AG04449 (cell line): Measurements from ENCODE around the gene TTK.

Source experiments
- CTCF ChIA-PET: fragments of 350-600 bp; formaldehyde crosslinking; extraction: SDS; loops from one replicate; lab custom pipeline; 2021; ENCODE audit warnings: antibody characterized with exemption; lab: Yijun Ruan, JAX
- POLR2A ChIA-PET: fragments of 400-600, 350-600 bp; formaldehyde crosslinking; extraction: SDS; loops from one replicate; lab custom pipeline; 2020; ENCODE audit warnings: antibody characterized with exemption, inconsistent platforms; lab: Yijun Ruan, JAX
- DNase-seq: peaks from one replicate; pipeline ENCODE4 v3.0.0-alpha.2; 2010; ENCODE audit warnings: low read depth, low spot score
- H3K4me3 ChIP-seq: 2 replicates; pipeline ENCODE4 v1.5.1; 2011; ENCODE audit warnings: low read depth, mild to moderate bottlenecking, control low read depth, low read length
- TF ChIP-seq, protein P1 (sequence below): IDR thresholded peaks from one replicate; pipeline ENCODE4 v1.5.1; 2011; ENCODE audit warnings: mild to moderate bottlenecking, moderate library complexity, low read length, control low read depth, inconsistent platforms; ENCODE audit not compliant: insufficient read depth; ENCODE audit errors: missing control alignments

Gene TTK

GRCh38 chr6:80091506-80091905 is 87.1 kb downstream of the TTK start:
- H3K4me3 ChIP-seq: no peak overlapping the region
- CTCF ChIA-PET: interaction anchor here (2.7 to 6.3 kb wide), 3 partner anchors 12 to 146 kb away, joined by 13 to 79 read pairs (median 30); partner anchors contain the start of gene ELOVL4
- TF ChIP-seq, protein P1, sequence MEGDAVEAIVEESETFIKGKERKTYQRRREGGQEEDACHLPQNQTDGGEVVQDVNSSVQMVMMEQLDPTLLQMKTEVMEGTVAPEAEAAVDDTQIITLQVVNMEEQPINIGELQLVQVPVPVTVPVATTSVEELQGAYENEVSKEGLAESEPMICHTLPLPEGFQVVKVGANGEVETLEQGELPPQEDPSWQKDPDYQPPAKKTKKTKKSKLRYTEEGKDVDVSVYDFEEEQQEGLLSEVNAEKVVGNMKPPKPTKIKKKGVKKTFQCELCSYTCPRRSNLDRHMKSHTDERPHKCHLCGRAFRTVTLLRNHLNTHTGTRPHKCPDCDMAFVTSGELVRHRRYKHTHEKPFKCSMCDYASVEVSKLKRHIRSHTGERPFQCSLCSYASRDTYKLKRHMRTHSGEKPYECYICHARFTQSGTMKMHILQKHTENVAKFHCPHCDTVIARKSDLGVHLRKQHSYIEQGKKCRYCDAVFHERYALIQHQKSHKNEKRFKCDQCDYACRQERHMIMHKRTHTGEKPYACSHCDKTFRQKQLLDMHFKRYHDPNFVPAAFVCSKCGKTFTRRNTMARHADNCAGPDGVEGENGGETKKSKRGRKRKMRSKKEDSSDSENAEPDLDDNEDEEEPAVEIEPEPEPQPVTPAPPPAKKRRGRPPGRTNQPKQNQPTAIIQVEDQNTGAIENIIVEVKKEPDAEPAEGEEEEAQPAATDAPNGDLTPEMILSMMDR: no peak
- DNase-seq: no peak
- POLR2A ChIA-PET: no interaction called here
